Measurements from ENCODE around the gene RGS6. TPM values are rescaled to one million over a fixed set of nuclear protein-coding genes. Genes with fewer than 3 reads are reported as not detected.

RGS6 gene
- total RNA-seq, 1 donor from 2014 or later = 2.0 TPM

DNA sequence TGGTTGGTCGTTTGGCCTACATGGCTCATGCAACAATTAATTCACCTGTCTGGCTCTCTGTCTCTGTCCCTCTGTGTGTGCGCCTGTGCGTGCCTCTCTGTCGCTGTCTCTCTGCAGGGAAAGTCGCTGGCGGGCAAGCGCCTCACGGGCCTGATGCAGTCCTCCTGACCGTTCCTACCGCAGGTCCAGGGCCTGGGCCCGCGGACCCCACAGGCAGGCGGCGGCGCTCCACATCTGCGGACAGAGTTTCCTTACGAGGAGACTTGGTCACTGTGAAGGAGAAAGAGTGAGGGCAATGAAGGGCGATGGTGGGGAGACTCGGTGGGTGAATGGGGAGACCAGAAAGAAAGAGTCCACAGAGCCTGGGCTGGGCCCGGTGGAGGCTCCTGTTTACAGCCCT, 630.1 kb downstream of the RGS6 start:
- Mint-ChIP-seq H3K9me3 (no peaks in the 10 kb centered on the region), H3K27ac (no peak overlapping the region), H3K27me3 (ENCODE audit: low read depth) (no peaks in the 10 kb centered on the region), H3K4me1 (peaks cover 7% of the 10 kb centered on the region), H3K36me3 (no peaks in the 10 kb centered on the region), H3K4me3 (no peak overlapping the region)
- DNase-seq (ENCODE audit: low spot score in 2 of 2, unreplicated experiment in 2 of 2) = no peak
- TF ChIP-seq, protein P1, sequence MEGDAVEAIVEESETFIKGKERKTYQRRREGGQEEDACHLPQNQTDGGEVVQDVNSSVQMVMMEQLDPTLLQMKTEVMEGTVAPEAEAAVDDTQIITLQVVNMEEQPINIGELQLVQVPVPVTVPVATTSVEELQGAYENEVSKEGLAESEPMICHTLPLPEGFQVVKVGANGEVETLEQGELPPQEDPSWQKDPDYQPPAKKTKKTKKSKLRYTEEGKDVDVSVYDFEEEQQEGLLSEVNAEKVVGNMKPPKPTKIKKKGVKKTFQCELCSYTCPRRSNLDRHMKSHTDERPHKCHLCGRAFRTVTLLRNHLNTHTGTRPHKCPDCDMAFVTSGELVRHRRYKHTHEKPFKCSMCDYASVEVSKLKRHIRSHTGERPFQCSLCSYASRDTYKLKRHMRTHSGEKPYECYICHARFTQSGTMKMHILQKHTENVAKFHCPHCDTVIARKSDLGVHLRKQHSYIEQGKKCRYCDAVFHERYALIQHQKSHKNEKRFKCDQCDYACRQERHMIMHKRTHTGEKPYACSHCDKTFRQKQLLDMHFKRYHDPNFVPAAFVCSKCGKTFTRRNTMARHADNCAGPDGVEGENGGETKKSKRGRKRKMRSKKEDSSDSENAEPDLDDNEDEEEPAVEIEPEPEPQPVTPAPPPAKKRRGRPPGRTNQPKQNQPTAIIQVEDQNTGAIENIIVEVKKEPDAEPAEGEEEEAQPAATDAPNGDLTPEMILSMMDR (IDR thresholded peaks at IDR 0.05; ENCODE audit: unreplicated experiment) = no peak

DNA sequence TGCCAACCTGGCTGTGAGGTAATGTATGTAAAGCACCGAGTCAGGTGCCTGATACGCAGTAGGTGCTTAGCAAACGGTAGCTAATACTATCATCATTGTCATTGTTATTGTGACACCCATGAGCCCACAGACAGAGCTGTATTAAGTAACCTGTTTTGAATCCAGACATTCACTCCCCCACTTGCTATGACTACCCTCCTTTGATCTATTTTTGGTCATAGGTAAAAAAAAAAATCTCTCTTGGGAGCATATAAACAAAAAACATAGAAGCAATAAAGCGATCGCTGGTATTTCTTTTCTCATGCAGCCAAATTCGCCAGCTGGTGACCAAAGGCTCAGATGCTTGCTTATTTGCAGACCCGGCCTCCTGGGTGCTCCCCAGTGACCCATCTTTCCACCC, 631.4 kb downstream of the RGS6 start:
- DNase-seq (ENCODE audit: low spot score in 2 of 2, unreplicated experiment in 2 of 2) = no peak
- Mint-ChIP-seq H3K36me3 (no peaks in the 10 kb centered on the region), H3K4me1 (peaks cover 7% of the 10 kb centered on the region), H3K27me3 (ENCODE audit: low read depth) (peaks cover 3% of the 10 kb centered on the region), H3K27ac (no peak overlapping the region), H3K9me3 (no peaks in the 10 kb centered on the region), H3K4me3 (no peak overlapping the region)
- TF ChIP-seq, protein P1 (IDR thresholded peaks at IDR 0.05; ENCODE audit: unreplicated experiment) = no peak

DNA sequence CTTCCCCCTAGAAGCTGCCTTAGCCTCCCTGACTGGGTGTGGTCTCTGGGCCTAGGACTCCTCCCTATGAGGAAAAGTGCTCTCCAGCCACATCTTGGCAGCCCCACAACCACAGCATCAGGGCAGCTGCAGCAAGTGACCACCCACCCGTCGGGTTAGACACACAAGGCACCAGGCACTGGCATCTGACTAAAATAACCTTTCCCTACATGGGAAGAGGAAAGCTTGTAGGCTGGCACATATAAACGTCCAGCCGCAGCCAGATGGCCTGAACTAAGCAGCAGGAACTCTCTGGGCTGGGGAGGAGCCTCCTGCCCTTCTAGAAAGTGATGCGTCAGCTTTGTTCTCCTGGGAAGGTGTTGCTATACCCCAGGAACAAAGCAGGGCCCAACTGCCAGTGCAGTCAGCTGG, 632.9 kb downstream of the RGS6 start:
- TF ChIP-seq, protein P1 (IDR thresholded peaks at IDR 0.05; ENCODE audit: unreplicated experiment) = no peak
- Mint-ChIP-seq H3K36me3 (no peaks in the 10 kb centered on the region), H3K4me1 (no peaks in the 10 kb centered on the region), H3K9me3 (no peaks in the 10 kb centered on the region), H3K27ac (no peak overlapping the region), H3K4me3 (no peak overlapping the region), H3K27me3 (ENCODE audit: low read depth) (peaks cover 3% of the 10 kb centered on the region)
- no peak for DNase-seq (ENCODE audit: low spot score in 2 of 2, unreplicated experiment in 2 of 2)

DNA sequence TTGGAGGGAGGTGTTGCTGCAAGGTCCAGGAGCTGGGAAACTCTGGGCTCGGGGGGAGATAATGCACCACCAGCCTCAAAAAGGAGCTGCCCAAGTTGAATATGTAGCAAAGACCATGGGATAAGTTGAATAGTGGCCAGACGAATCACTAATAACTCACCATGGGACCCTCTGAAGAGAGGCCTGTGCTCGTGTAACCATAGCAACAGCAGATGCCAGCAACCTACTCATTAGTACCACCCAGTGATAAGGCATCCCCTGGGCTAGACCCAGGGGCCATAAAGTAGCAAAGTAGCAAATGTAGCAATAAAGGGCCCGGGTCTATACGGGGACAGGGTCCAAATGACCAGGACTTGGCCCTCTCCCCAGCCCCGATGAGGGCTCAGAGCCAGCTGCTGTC, 633.7 kb downstream of the RGS6 start:
- DNase-seq (ENCODE audit: low spot score in 2 of 2, unreplicated experiment in 2 of 2) = no peak
- H3K4me1 Mint-ChIP-seq = no peaks in the 10 kb centered on the region
- H3K4me3 Mint-ChIP-seq = no peak overlapping the region
- no peak overlapping the region for H3K27ac Mint-ChIP-seq
- TF ChIP-seq, protein P1 (IDR thresholded peaks at IDR 0.05; ENCODE audit: unreplicated experiment) = no peak
- peaks cover 3% of the 10 kb centered on the region for H3K27me3 Mint-ChIP-seq (ENCODE audit: low read depth)
- H3K36me3 Mint-ChIP-seq = no peaks in the 10 kb centered on the region
- no peaks in the 10 kb centered on the region for H3K9me3 Mint-ChIP-seq

DNA sequence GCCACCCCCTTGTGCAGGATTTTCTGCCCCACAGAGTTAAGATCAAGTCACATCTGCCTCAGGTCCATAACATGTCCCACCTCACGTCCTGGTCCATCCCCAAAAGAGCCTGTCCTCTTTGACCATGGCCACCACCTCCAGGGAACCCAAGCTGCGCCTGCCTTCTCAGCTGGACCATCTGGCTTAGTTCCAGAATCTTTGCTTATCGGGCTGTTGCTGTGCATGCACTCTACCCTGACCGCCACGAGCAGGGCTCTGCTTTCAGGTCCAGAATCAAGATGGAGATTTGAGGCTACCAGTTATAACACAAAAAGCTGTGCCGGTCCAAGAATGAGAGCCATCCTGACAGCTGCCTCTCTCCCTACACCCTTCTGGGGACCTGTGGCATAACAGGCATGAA, 635.0 kb downstream of the RGS6 start:
- TF ChIP-seq, protein P1 (IDR thresholded peaks at IDR 0.05; ENCODE audit: unreplicated experiment) = no peak
- H3K4me1 Mint-ChIP-seq = no peaks in the 10 kb centered on the region
- no peak for DNase-seq (ENCODE audit: low spot score in 2 of 2, unreplicated experiment in 2 of 2)
- H3K27me3 Mint-ChIP-seq (ENCODE audit: low read depth) = peaks cover 3% of the 10 kb centered on the region
- no peaks in the 10 kb centered on the region for H3K36me3 Mint-ChIP-seq
- H3K4me3 Mint-ChIP-seq = no peak overlapping the region
- H3K9me3 Mint-ChIP-seq = peaks cover 6% of the 10 kb centered on the region
- H3K27ac Mint-ChIP-seq = no peak overlapping the region
